ENCODE measurements around the gene ANHX. TPM values are rescaled to one million over a fixed set of nuclear protein-coding genes. Genes with fewer than 3 reads are reported as not detected.

ANHX gene
- total RNA-seq, 1 donor from 2014 or later, result not detected

- FAIRE-seq, result no peak
- no peak for DNase-seq (ENCODE audit: low read depth)
- Histone ChIP-seq H3K4me3 (ENCODE audit: low read depth, low read length) (no peak overlapping the region), H3K36me3 (ENCODE audit: control insufficient read depth, insufficient read depth, low read length) (no peaks in the 10 kb centered on the region), H3K27me3 (ENCODE audit: control insufficient read depth, insufficient read depth, low read length) (no peaks in the 10 kb centered on the region)
- TF ChIP-seq, protein P1, sequence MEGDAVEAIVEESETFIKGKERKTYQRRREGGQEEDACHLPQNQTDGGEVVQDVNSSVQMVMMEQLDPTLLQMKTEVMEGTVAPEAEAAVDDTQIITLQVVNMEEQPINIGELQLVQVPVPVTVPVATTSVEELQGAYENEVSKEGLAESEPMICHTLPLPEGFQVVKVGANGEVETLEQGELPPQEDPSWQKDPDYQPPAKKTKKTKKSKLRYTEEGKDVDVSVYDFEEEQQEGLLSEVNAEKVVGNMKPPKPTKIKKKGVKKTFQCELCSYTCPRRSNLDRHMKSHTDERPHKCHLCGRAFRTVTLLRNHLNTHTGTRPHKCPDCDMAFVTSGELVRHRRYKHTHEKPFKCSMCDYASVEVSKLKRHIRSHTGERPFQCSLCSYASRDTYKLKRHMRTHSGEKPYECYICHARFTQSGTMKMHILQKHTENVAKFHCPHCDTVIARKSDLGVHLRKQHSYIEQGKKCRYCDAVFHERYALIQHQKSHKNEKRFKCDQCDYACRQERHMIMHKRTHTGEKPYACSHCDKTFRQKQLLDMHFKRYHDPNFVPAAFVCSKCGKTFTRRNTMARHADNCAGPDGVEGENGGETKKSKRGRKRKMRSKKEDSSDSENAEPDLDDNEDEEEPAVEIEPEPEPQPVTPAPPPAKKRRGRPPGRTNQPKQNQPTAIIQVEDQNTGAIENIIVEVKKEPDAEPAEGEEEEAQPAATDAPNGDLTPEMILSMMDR (IDR thresholded peaks at IDR 0.05; ENCODE audit: insufficient read depth, low read length, severe bottlenecking), result no peak
Measured at GRCh38 chr12:133236144-133236543, 467 bp upstream of the ANHX start.

DNA sequence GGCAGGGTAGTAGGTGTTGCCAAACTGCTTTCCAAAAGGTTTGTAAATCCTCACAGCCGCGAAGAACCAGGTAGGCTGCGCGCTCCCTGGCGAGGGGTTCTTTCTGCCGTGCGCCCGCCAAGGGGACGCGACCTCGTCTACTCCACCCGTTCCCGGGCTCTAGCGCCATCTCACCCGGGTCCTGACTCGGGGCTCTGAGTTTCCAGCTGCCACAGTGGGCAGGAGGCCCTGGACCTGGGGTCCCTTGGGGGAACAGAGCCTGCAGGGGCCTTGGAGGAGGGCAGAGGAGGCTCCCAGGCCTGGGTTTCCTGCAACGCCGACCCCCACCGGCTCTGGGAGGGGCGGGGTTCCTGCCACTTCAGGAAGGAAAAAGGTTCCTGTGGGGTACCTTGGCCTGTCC lies 706 bp downstream of the ANHX start:
- TF ChIP-seq, protein P1 (IDR thresholded peaks at IDR 0.05; ENCODE audit: insufficient read depth, low read length, severe bottlenecking), result no peak
- no peak for FAIRE-seq

GRCh38 chr12:133233993-133234564 lies 1.6 kb downstream of the ANHX start:
- Histone ChIP-seq H3K36me3 (ENCODE audit: control insufficient read depth, insufficient read depth, low read length) (no peaks in the 10 kb centered on the region), H3K27me3 (ENCODE audit: control insufficient read depth, insufficient read depth, low read length) (no peaks in the 10 kb centered on the region), H3K4me3 (ENCODE audit: low read depth, low read length) (no peak overlapping the region)
- FAIRE-seq (no peak), DNase-seq (ENCODE audit: low read depth) (no peak)
- TF ChIP-seq, protein P1 (IDR thresholded peaks at IDR 0.05; ENCODE audit: insufficient read depth, low read length, severe bottlenecking), result no peak

More for the DNA sequence above, 706 bp downstream of the ANHX start:
- no peaks in the 10 kb centered on the region for H3K36me3 ChIP-seq (ENCODE audit: control insufficient read depth, insufficient read depth, low read length)
- no peaks in the 10 kb centered on the region for H3K27me3 ChIP-seq (ENCODE audit: control insufficient read depth, insufficient read depth, low read length)
- no peak for DNase-seq (ENCODE audit: low read depth)
- H3K4me3 ChIP-seq (ENCODE audit: low read depth, low read length), result no peak overlapping the region

DNA sequence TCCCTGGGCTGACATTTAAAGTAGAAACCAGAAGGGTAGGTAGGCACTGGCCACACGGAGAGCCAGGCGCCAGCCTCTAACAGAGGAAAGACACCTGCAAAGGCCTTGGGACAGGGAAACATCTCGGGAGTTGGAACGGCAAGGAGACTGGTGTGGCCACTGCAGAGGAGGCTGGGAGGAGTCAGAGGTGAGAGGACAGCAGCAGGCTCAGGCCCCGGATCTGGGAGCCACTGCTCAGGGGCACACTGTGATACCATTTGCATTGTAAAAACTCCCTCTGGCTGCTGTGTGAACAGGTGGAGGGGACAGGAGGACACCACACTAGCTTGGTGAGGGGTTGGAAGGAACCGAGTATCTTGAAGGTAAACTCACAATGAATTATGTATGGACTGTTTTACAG lies 2.7 kb downstream of the ANHX start:
- no peak overlapping the region for H3K4me3 ChIP-seq (ENCODE audit: low read depth, low read length)
- DNase-seq (ENCODE audit: low read depth) (no peak), FAIRE-seq (no peak)
- TF ChIP-seq, protein P1 (IDR thresholded peaks at IDR 0.05; ENCODE audit: insufficient read depth, low read length, severe bottlenecking), result no peak
- no peaks in the 10 kb centered on the region for H3K36me3 ChIP-seq (ENCODE audit: control insufficient read depth, insufficient read depth, low read length)
- no peaks in the 10 kb centered on the region for H3K27me3 ChIP-seq (ENCODE audit: control insufficient read depth, insufficient read depth, low read length)

- Histone ChIP-seq H3K4me3 (ENCODE audit: low read depth, low read length) (no peak overlapping the region), H3K36me3 (ENCODE audit: control insufficient read depth, insufficient read depth, low read length) (no peaks in the 10 kb centered on the region), H3K27me3 (ENCODE audit: control insufficient read depth, insufficient read depth, low read length) (no peaks in the 10 kb centered on the region)
- TF ChIP-seq, protein P1 (IDR thresholded peaks at IDR 0.05; ENCODE audit: insufficient read depth, low read length, severe bottlenecking), result no peak
- FAIRE-seq, result no peak
- DNase-seq (ENCODE audit: low read depth), result no peak
Measured at GRCh38 chr12:133231001-133231400, 4.7 kb downstream of the ANHX start.

GRCh38 chr12:133227281-133227852 lies 8.3 kb downstream of the ANHX start:
- DNase-seq (ENCODE audit: low read depth) (no peak), FAIRE-seq (no peak)
- Histone ChIP-seq H3K36me3 (ENCODE audit: control insufficient read depth, insufficient read depth, low read length) (no peaks in the 10 kb centered on the region), H3K27me3 (ENCODE audit: control insufficient read depth, insufficient read depth, low read length) (no peaks in the 10 kb centered on the region), H3K4me3 (ENCODE audit: low read depth, low read length) (no peak overlapping the region)
- TF ChIP-seq, protein P1 (IDR thresholded peaks at IDR 0.05; ENCODE audit: insufficient read depth, low read length, severe bottlenecking), result no peak
